GM19438 (cell line): ENCODE data around the gene ARHGAP8.
"Not testable (repeated sequence)": the region's sequence is repeated elsewhere in the genome, so short reads cannot be mapped to it uniquely, and the experiment has no call there.

Source experiments
- ATAC-seq: cut with Tn5 transposase; IDR thresholded peaks from one replicate; pipeline ENCODE4 v1.9.1; 2021; ENCODE audit warnings: low read depth; ENCODE audit not compliant: unreplicated experiment

The ARHGAP8 gene

GRCh38 chr22:44895296-44896055 lies 143.1 kb downstream of the ARHGAP8 start:
- ATAC-seq = no peak

- no peak for ATAC-seq
Measured at GRCh38 chr22:44898236-44898635, 145.9 kb downstream of the ARHGAP8 start.

DNA sequence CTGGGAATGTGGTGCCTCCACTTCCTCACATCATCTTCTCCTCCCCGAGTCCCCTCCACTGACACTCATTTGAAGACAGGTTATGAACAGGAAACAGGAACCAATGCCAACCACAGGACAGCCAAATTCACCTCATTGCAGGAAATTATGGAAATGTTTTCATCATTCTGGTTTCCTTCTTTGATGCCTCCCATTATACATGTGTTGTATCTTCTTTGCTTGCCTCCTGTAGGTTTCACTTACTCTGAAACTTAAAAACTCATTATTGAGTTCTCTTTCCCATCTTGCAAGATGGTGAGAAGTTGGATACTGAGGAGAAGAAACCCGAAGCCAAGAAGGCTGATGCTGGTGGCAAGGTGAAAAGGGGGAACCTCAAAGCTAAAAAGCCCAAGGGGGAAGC lies 148.9 kb downstream of the ARHGAP8 start:
- ATAC-seq = no peak

GRCh38 chr22:44903164-44903563 lies 150.8 kb downstream of the ARHGAP8 start:
- not testable (repeated sequence) for ATAC-seq

GRCh38 chr22:44904492-44905152 lies 152.2 kb downstream of the ARHGAP8 start:
- ATAC-seq = not testable (repeated sequence)

- ATAC-seq = no peak
Measured at GRCh38 chr22:44906248-44906936, 154.0 kb downstream of the ARHGAP8 start.

GRCh38 chr22:44906999-44907644 lies 154.7 kb downstream of the ARHGAP8 start:
- ATAC-seq = no peak

DNA sequence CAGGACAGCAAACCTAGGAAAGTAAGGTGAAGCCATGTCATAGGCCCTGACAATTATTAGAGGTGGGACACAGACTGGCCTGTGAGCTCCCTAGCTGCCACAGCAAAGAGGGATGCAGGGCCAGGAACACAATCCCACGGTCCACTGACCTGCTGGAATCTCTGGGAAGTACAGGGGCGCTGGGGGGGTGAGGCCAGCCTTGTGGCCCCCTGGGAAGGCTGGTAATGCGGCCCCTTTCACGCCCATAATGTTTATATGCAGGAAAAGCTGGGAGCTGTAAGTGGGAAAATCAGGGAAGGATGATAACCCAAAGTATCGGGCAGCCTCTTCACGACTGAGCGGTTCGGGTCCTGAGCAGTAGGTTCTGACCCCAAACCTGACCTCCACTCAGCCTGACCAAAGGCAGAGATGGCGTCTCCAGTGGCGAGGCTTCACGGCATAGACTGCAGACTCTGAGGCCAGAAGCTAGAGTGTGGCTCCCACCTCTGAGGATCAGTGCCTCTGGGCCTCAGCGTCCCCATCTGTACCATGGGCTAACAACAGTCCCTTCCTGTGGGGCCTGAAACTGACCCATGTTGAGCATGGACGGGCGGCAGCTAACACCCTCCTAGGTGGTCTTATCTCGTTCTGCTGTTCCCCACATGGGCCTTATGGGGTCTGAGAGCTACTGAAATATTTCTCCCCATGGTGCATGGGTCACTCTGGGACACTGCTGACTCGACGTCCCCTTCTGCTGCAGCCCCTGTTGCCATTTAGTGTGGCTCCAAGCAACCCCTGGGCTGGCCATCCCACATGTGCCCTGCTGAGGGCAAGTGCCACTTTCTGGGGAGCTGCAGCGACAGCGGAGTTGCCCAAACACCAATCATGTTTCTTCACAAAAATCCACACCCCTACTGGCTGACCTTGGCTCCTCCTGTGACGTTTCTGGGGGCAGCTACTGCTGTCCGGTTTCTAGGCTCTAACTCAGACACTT lies 155.7 kb downstream of the ARHGAP8 start:
- ATAC-seq = no peak

DNA sequence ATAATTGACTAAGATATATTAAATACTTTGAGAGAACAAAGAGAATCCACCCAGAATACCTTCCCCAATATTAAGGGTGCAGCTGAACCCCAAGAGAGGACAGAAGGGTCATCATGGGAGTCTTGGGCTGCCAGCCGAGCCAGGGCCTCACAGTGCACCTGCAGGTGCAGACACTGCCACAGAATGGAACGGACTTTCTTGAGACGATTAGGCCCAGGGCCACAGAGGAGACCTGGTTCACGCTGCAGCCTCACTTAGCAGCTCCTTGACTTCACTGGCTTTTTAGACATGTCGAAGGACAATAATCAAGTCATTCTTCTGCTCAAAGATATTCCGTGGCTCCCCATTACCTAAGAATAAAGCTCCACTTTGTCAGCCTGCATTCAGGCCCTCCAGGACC lies 156.9 kb downstream of the ARHGAP8 start:
- no peak for ATAC-seq
